K562 (cell line): ENCODE measurements around the gene CCDC194. TPM values are rescaled to one million over a fixed set of nuclear protein-coding genes. Genes with fewer than 3 reads are reported as not detected.

Experiments
- ASH1L ChIP-seq: fragments of 450-650 bp; IDR thresholded peaks from 2 replicates; pipeline ENCODE4 v1.6.1; 2018; ENCODE audit warnings: borderline replicate concordance, mild to moderate bottlenecking, low read depth; ENCODE audit not compliant: partially characterized antibody
- ATF7 ChIP-seq: fragments of 450-650 bp; IDR thresholded peaks from 2 replicates; pipeline ENCODE4 v1.7.1; 2014; ENCODE audit warnings: mild to moderate bottlenecking, moderate library complexity
- E2F5 ChIP-seq: sonication (generic); formaldehyde crosslinking; IDR thresholded peaks from 2 replicates; pipeline ENCODE4 v1.8.0; 2022; ENCODE audit warnings: mild to moderate bottlenecking, missing genetic modification reagents
- FOXA1 ChIP-seq: fragments of 450-650 bp; IDR thresholded peaks from 2 replicates; pipeline ENCODE4 v1.6.1; 2016; ENCODE audit warnings: mild to moderate bottlenecking, borderline replicate concordance
- JUNB ChIP-seq: fragments of 450-650 bp; formaldehyde crosslinking; conservative IDR thresholded peaks from 2 replicates; pipeline ENCODE4 v1.4.0; 2020; ENCODE audit warnings: mild to moderate bottlenecking
- MYC ChIP-seq, 2 experiments: fragments of 250-450 bp in 1 of 2; sonication (Bioruptor Pico) in 1 of 2; IDR thresholded peaks; 2 replicates each; pipeline versions ENCODE4 v1.5.1 to v1.6.1; 2012 to 2021; ENCODE audit warnings: low read depth in 2 of 2, borderline replicate concordance in 1 of 2, improper control_type of control experiment in 1 of 2, low read length in 1 of 2, mild to moderate bottlenecking in 1 of 2, moderate library complexity in 1 of 2
- POU5F1 ChIP-seq: fragments of 150-350 bp; IDR thresholded peaks from 2 replicates; pipeline ENCODE4 v1.6.1; 2014; ENCODE audit warnings: borderline replicate concordance, low read length, low read depth, mild to moderate bottlenecking; ENCODE audit not compliant: partially characterized antibody
- PRPF4 ChIP-seq: fragments of 200-400 bp; formaldehyde crosslinking; IDR thresholded peaks from one replicate; pipeline ENCODE4 v1.6.1; 2017; ENCODE audit warnings: low read length, low read depth, mild to moderate bottlenecking; ENCODE audit not compliant: insufficient read depth, poor library complexity, severe bottlenecking
- RBM25 ChIP-seq: fragments of 200-400 bp; formaldehyde crosslinking; IDR thresholded peaks from 2 replicates; pipeline ENCODE4 v1.6.1; 2018; ENCODE audit warnings: low read length, low read depth, moderate library complexity; ENCODE audit not compliant: severe bottlenecking
- SUPT5H ChIP-seq: fragments of 450-650 bp; IDR thresholded peaks from 2 replicates; pipeline ENCODE4 v1.6.1; 2016
- U2AF2 ChIP-seq: fragments of 200-400 bp; formaldehyde crosslinking; optimal IDR thresholded peaks from 2 replicates; pipeline ENCODE3; 2017; ENCODE audit warnings: low read depth, mild to moderate bottlenecking, low read length
- ZKSCAN8 ChIP-seq: fragments of 200-800 bp; sonication (Bioruptor generic); IDR thresholded peaks from 2 replicates; pipeline ENCODE4 v1.6.1; 2016; ENCODE audit warnings: missing genetic modification characterization, missing compliant biosample characterization
- ZNF140 ChIP-seq: fragments of 250-450 bp; sonication (Bioruptor Pico); IDR thresholded peaks from 2 replicates; pipeline ENCODE4 v1.8.0; 2021; ENCODE audit warnings: moderate library complexity, mild to moderate bottlenecking, inconsistent platforms
- ZNF316 ChIP-seq: fragments of 450-650 bp; IDR thresholded peaks from 2 replicates; pipeline ENCODE4 v1.6.1; 2016
- ZNF609 ChIP-seq: sonication (generic); formaldehyde crosslinking; IDR thresholded peaks from 2 replicates; pipeline ENCODE4 v1.8.1; 2023; ENCODE audit warnings: missing genetic modification reagents, mild to moderate bottlenecking, borderline replicate concordance
- polyA plus RNA-seq, 8 experiments: library from polyadenylated mRNA; depleted of rRNA in 4 of 8; stranded (reverse) in 5 of 8; unstranded in 3 of 8; fragments of >200 nt; fragmentation: Nextera tagmentation in 2 of 8; fragmentation: Illumina TruSeq in 1 of 8; extraction: Ambion mirVana in 2 of 8; extraction: Trizol in 1 of 8; gene quantifications; 2 replicates each; pipeline versions ENCODE4 v1.2.1 to v1.2.3, GENCODE V29; 2011 to 2014; ENCODE audit warnings: inconsistent platforms in 1 of 8, missing spikeins in 1 of 8
- total RNA-seq, 7 experiments: library from RNA; depleted of rRNA in 6 of 7; stranded (reverse); fragments of >200 nt in 6 of 7; fragmentation: Illumina TruSeq in 2 of 7; extraction: Trizol in 2 of 7; gene quantifications; 2 replicates each; pipeline versions ENCODE4 v1.2.1 to v1.2.3, GENCODE V29; 2011 to 2021; ENCODE audit warnings: low replicate concordance in 1 of 7
- TF ChIP-seq, protein P1 (sequence below), 3 experiments: fragments of 200-800 bp in 1 of 3; sonication (Bioruptor generic) in 1 of 3; sonication (generic) in 1 of 3; formaldehyde crosslinking in 1 of 3; IDR thresholded peaks; 2 replicates each; pipeline versions ENCODE4 v1.6.1 to v1.8.0; 2016 to 2022; ENCODE audit warnings: mild to moderate bottlenecking in 2 of 3, missing compliant biosample characterization in 2 of 3, missing genetic modification characterization in 2 of 3, missing genetic modification reagents in 1 of 3
- TF ChIP-seq, protein P2 (sequence below): fragments of 450-650 bp; formaldehyde crosslinking; conservative IDR thresholded peaks from 2 replicates; pipeline ENCODE4 v1.4.0; 2022; ENCODE audit warnings: mild to moderate bottlenecking, missing genetic modification characterization
- TF ChIP-seq, protein P3 (sequence below): sonication (generic); formaldehyde crosslinking; IDR thresholded peaks from 2 replicates; pipeline ENCODE4 v1.9.0; 2022; ENCODE audit warnings: mild to moderate bottlenecking, missing genetic modification reagents

The CCDC194 gene
- total and polyA plus RNA-seq, 9 of the 15 experiments (the other 6 are each of a cell fraction or from before 2014, with no cell fraction given) = 0.13 to 1.3 (median 0.39) TPM; not detected in 3

DNA sequence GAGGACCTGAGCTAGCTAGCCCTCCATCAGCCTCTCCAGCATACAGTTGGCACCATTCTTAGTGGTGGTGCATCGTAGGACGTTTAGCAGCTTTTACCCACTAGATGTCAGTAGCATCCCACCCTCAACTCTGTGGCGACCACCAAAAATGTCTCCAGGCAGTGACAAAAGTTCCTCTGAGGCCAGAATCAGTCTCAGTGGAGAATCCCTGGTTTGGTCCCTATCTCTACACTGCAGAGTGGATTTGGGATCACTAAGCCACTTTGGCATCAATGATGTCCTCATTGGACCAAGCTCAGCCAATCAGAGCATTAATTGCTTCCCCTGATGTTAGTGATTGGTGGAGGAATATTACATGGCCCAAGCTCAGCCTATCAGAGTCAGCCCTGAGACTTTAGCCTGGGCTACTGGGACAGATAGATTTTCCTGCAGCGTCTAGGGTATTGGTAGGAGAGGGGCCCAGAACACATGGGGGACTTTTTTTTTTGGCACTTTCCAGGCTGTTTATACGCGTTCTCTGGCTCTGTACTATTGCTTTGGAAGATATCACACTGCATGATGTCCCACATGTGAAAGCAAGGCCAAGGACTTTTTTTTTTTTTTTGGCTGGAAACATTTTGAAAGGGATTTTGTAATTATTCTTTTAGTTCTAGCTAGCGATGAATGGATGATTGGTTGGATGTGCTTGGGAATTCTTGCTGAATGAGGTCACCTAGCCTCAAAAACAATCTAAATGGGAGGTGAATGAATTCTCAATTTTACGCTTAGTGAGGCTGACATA is 47.4 kb upstream of the CCDC194 start (continued):
- TF ChIP-seq ZNF609 (CRISPR knock-in tag) (no peak), RBM25 (peak; percentile 56), E2F5 (CRISPR knock-in tag) (no peak), PRPF4 (no peak), ZKSCAN8 (CRISPR knock-in tag) (peak; percentile 66; the same call in 1 of the 2 replicates), SUPT5H (no peak), ZNF140 (CRISPR knock-in tag) (no peak), JUNB (CRISPR knock-in tag) (no peak), FOXA1 (no peak), ASH1L (peak; percentile 74), U2AF2 (no peak), ZNF316 (no peak), ATF7 (no peak), MYC (IDR thresholded peaks at IDR 0.05; ENCODE audit: low read depth, low read length) (no peak), MYC (CRISPR knock-in tag; IDR thresholded peaks at IDR 0.05; ENCODE audit: borderline replicate concordance, low read depth) (no peak), POU5F1 (no peak)
- TF ChIP-seq, protein P1, sequence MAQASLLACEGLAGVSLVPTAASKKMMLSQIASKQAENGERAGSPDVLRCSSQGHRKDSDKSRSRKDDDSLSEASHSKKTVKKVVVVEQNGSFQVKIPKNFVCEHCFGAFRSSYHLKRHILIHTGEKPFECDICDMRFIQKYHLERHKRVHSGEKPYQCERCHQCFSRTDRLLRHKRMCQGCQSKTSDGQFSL (CRISPR knock-in tag; IDR thresholded peaks at IDR 0.05) = no peak
- TF ChIP-seq, protein P1 (tag; IDR thresholded peaks at IDR 0.05) = no peak
- TF ChIP-seq, protein P2, sequence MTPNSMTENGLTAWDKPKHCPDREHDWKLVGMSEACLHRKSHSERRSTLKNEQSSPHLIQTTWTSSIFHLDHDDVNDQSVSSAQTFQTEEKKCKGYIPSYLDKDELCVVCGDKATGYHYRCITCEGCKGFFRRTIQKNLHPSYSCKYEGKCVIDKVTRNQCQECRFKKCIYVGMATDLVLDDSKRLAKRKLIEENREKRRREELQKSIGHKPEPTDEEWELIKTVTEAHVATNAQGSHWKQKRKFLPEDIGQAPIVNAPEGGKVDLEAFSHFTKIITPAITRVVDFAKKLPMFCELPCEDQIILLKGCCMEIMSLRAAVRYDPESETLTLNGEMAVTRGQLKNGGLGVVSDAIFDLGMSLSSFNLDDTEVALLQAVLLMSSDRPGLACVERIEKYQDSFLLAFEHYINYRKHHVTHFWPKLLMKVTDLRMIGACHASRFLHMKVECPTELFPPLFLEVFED = no peak
- TF ChIP-seq, protein P3, sequence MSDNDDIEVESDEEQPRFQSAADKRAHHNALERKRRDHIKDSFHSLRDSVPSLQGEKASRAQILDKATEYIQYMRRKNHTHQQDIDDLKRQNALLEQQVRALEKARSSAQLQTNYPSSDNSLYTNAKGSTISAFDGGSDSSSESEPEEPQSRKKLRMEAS (CRISPR knock-in tag) = no peak
